NCI-H1436 treated with DMSO at 0.1 percent for 48 hours (cell line): ENCODE data around the gene RTN4RL1.

Source experiments
- DNase-seq: peaks from one replicate; lab custom pipeline; 2025; lab: John Stamatoyannopoulos, UW

Gene RTN4RL1

DNA sequence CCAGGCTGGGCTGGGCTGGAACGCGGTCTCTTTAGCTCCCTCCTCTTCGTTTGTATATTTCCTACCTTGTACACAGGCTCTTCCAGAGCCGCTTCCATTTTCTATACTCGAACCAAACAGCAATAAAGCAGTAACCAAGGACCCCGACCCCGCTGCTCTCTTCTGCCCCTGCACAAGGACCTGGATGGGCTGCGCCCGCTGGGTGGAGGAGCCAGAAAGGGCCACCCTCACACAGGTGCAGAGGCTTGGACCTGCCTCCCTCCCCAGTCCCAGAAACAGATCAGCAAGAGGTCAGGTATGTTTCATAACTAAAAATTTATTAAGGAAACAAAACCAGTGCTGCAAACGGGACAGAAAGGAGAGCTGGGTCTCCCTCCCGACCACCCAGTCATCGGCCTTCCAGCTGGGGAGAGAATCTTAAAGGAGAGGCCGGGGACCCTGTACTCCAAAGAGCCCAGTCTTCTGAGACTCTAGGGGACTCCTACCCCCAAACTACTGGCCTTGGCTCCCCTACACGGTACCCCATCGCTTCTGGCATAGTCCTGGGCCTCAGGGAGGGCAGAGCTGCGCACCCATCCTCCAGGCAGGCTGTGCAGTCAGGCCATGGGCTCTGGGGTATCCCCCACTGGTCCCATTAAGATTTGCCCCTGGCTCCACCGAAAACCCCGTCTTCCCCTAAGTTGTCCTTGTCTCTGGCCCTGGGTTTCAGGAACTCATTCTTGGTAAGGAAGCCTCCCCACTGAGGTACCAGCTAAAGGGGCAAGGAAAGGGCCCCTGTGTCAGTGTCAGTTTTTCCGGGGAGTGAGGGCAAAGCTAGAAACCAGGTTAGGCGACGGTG lies 34.6 kb upstream of the RTN4RL1 start:
- DNase-seq = no peak

- no peak for DNase-seq
Measured at GRCh38 chr17:2058586-2059546, 33.7 kb upstream of the RTN4RL1 start.

- no peak for DNase-seq
Measured at GRCh38 chr17:2057760-2058585, 32.8 kb upstream of the RTN4RL1 start.

- DNase-seq = no peak
Measured at GRCh38 chr17:2057175-2057759, 32.1 kb upstream of the RTN4RL1 start.

DNA sequence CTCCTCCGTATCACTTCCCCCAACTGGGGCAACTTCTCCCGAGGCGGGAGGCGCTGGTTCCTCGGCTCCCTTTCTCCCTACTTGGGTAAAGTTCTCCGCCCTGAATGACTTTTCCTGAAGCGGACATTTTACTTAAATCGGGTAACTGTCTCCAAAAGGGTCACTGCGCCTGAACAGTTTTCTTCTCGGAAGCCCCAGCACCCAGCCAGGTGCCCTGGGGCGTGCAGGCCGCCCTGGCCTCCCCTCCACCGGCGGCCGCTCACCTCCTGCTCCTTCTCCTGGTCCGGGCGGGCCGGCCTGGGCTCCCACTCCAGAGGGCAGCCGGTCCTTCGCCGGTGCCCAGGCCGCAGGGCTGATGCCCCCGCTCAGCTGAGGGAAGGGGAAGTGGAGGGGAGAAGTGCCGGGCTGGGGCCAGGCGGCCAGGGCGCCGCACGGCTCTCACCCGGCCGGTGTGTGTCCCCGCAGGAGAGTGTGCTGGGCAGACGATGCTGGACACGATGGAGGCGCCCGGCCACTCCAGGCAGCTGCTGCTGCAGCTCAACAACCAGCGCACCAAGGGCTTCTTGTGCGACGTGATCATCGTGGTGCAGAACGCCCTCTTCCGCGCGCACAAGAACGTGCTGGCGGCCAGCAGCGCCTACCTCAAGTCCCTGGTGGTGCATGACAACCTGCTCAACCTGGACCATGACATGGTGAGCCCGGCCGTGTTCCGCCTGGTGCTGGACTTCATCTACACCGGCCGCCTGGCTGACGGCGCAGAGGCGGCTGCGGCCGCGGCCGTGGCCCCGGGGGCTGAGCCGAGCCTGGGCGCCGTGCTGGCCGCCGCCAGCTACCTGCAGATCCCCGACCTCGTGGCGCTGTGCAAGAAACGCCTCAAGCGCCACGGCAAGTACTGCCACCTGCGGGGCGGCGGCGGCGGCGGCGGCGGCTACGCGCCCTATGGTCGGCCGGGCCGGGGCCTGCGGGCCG lies 31.4 kb upstream of the RTN4RL1 start:
- DNase-seq = no peak

GRCh38 chr17:2055292-2056205 lies 30.4 kb upstream of the RTN4RL1 start:
- no peak for DNase-seq

DNA sequence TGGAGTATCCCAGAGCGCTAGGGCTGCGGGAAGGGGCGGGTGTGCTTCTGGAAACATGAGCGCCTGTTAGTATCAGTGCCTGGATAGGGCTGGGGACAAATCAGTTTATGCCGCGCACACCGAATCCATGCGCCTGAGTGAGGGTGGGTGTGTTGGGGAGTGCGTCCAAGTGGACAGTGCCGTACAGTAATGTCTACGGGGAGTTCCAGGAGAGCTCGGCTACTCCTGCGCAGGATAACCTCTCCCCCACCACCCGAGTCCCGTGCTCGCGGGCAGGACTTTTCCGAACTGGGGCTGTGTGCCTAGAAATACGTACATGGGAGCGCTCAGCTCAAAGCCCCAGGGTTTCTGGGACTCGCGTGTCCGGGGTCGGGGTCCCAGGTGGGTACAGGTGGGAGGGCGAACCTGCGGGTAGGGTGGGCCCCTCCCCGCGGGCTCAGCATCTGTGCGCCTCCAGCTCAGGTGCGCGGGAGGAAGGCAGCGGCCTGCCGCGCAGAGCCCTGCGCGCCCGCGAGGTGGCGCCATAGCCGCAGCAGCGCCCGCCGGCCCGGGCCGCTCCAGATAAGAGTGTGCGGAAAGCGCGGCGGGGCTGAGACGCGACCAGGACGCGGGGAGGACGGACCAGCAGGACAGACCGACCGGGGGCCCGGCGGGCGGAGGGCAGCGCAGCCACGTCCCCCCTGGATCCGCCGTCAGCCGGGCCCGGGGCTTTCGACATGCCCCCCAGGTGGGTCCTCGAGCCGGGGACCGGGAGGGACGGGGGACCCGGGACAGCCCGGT lies 29.6 kb upstream of the RTN4RL1 start, which contains the start of gene HIC1:
Gene HIC1 (plus strand): TSS at position 592 of the 780 bp plus-strand sequence. CDS start 1,588 bp downstream, outside the sequence.
- DNase-seq = no peak

DNA sequence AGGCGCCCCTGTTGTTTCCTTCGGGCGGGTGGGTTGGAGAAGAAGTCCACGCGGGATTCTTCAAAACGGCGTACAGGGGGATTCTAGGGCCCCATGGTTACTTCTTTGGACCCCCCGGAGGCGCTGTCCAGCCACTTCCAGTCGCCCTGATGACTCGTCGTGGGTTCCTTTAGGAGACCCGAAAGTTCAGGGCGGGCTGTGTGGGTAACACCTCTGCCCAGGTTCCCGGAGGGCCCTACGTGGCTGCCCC lies 29.1 kb upstream of the RTN4RL1 start:
- no peak for DNase-seq

- DNase-seq = no peak
Measured at GRCh38 chr17:2053380-2054261, 28.5 kb upstream of the RTN4RL1 start.

GRCh38 chr17:2051933-2052559 lies 26.9 kb upstream of the RTN4RL1 start:
- no peak for DNase-seq

GRCh38 chr17:2051061-2051932 lies 26.2 kb upstream of the RTN4RL1 start:
- DNase-seq = no peak

- no peak for DNase-seq
Measured at GRCh38 chr17:2050300-2051060, 25.3 kb upstream of the RTN4RL1 start.

- DNase-seq = no peak
Measured at GRCh38 chr17:2049333-2050299, 24.5 kb upstream of the RTN4RL1 start.

DNA sequence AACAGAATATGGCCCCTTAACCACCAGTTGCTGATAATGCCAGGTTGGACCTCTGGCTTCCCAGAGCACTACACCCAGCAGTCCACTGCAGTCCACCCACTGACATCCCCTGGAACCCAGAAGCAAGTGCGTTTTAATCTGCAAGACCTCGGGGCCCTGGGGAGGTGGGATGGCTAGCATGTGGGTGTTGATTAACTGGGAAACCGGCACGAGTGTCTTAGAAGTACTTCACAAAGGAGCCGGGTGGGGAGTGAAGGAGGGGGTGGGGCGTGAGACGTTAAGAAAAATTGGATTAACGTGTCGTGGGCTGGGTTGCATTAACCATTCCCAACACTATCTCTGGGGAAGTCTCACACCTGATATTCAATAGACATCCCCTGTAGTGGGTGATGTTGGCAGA lies 23.7 kb upstream of the RTN4RL1 start:
- no peak for DNase-seq
